Thyroid gland (tissue), 4 donors: Measurements from ENCODE around the gene NOTCH2. TPM values are rescaled to one million over a fixed set of nuclear protein-coding genes. Genes with fewer than 3 reads are reported as not detected.

Experiments
- DNase-seq, 2 donors: peaks; one replicate each; pipeline ENCODE4 v3.0.0-alpha.2; 2019
- H3K27ac ChIP-seq, 3 donors: fragments of 200-600 bp; sonication (generic); 1 replicate in 2 of 3; 2 replicates in 1 of 3; pipeline ENCODE4 v1.5.1; 2016 to 2019; ENCODE audit warnings: mild to moderate bottlenecking in 1 of 3, moderate library complexity in 1 of 3
- H3K27me3 ChIP-seq: fragments of 200-600 bp; sonication (generic); one replicate; pipeline ENCODE4 v1.5.1; 2019
- H3K36me3 ChIP-seq, 2 donors: fragments of 200-600 bp; sonication (generic); one replicate each; pipeline ENCODE4 v1.5.1; 2016 to 2019
- H3K4me1 ChIP-seq, 2 donors: fragments of 200-600 bp; sonication (generic); one replicate each; pipeline ENCODE4 v1.5.1; 2017 to 2019
- H3K4me3 ChIP-seq, 3 donors: fragments of 200-600 bp; sonication (generic); replicated peaks in 1 of 3; 1 replicate in 2 of 3; 2 replicates in 1 of 3; pipeline ENCODE4 v1.5.1; 2016; ENCODE audit warnings: mild to moderate bottlenecking in 1 of 3
- H3K9me3 ChIP-seq: fragments of 200-600 bp; sonication (generic); one replicate; pipeline ENCODE4 v1.5.1; 2017
- POLR2A ChIP-seq, 2 donors: fragments of 450-650 bp; IDR thresholded peaks; one replicate each; pipeline ENCODE4 v1.6.1; 2017; ENCODE audit warnings: antibody characterized with exemption in 2 of 2, mild to moderate bottlenecking in 2 of 2, moderate library complexity in 1 of 2
- WGBS, 2 donors: methylation state at CpG; one replicate each; pipeline ENCODE4 v1.1.5; 2017; 5-methylcytosine and 5-hydroxymethylcytosine counted together
- intact Hi-C: fragments of 100-400 bp; cut with DNase I; formaldehyde crosslinking; loops from one replicate; pipeline ENCODE4 v1.15.1; 2023
- total RNA-seq, 4 donors: library from RNA; depleted of rRNA; stranded (reverse); fragments of >200 nt; gene quantifications; one replicate each; pipeline ENCODE4 v1.2.3, GENCODE V29; 2016
- TF ChIP-seq, protein P1 (sequence below), 6 experiments: fragments of 200-600 bp in 3 of 6; fragments of 450-650 bp in 3 of 6; sonication (generic) in 3 of 6; IDR thresholded peaks; one replicate each; pipeline ENCODE4 v1.5.1; 2016 to 2019; ENCODE audit warnings: antibody characterized with exemption in 6 of 6, mild to moderate bottlenecking in 2 of 6, inconsistent platforms in 1 of 6, moderate library complexity in 1 of 6

Gene NOTCH2
- total RNA-seq, 4 donors from 2014 or later: 87.2 to 142 (median 115) TPM

DNA sequence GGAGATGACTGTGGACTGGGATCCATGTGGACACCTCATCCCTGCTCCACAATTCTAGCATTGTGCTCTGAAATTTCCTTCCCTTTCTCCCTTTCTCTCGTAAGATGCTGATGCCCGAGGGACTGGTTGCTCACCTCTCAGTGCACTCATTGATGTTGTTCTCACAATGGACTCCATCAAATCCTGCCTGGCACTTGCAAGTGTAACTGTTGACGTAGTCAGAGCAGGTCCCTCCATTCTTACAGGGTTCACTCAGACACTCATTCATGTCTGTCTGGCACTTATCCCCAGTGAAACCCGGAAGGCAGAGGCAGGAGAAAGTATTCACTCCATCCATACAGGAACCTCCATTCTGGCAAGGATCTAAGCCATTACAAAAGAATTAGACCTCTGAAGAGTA, 128.1 kb downstream of the NOTCH2 start:
- 90% methylated on average over 4 of the region's 4 CpGs for WGBS, 2 donors
- H3K36me3 ChIP-seq: peaks cover 33 to 44% of the 10 kb centered on the region in 2 donors
- intact Hi-C loops: no loop called here

DNA sequence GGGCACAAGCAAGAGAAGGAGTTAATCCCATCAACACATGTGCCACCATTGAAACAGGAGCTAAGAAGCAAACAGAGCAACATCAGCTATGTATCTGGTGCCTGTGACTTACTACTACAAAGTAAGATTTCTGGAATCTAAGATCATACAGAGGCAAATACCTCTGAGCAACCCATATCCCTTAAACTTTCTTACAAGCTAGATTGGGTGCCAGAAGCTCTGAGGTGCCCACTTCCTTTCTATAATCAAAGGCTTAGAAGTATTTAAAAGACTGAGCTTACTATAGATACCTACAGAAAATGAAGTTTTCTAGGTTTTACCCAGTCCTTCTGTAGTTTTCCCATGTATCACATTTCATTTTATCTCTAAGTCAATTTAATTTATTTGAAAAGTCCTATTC, 128.8 kb downstream of the NOTCH2 start:
- H3K4me1 ChIP-seq: no peaks in the 10 kb centered on the region
- no peak for DNase-seq
- no peak overlapping the region for H3K4me3 ChIP-seq
- peaks cover 38 to 51% of the 10 kb centered on the region in 2 donors for H3K36me3 ChIP-seq
- intact Hi-C loops: no loop called here
- no peaks in the 10 kb centered on the region for H3K9me3 ChIP-seq
- no peak for TF ChIP-seq POLR2A (IDR thresholded peaks at IDR 0.05)
- TF ChIP-seq, protein P1, sequence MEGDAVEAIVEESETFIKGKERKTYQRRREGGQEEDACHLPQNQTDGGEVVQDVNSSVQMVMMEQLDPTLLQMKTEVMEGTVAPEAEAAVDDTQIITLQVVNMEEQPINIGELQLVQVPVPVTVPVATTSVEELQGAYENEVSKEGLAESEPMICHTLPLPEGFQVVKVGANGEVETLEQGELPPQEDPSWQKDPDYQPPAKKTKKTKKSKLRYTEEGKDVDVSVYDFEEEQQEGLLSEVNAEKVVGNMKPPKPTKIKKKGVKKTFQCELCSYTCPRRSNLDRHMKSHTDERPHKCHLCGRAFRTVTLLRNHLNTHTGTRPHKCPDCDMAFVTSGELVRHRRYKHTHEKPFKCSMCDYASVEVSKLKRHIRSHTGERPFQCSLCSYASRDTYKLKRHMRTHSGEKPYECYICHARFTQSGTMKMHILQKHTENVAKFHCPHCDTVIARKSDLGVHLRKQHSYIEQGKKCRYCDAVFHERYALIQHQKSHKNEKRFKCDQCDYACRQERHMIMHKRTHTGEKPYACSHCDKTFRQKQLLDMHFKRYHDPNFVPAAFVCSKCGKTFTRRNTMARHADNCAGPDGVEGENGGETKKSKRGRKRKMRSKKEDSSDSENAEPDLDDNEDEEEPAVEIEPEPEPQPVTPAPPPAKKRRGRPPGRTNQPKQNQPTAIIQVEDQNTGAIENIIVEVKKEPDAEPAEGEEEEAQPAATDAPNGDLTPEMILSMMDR (IDR thresholded peaks at IDR 0.05): no peak
- no peak overlapping the region for H3K27ac ChIP-seq
- H3K27me3 ChIP-seq: no peaks in the 10 kb centered on the region

More for the DNA sequence above, 128.1 kb downstream of the NOTCH2 start:
- no peak for DNase-seq
- TF ChIP-seq, protein P1 (IDR thresholded peaks at IDR 0.05): no peak
- no peak for TF ChIP-seq POLR2A (IDR thresholded peaks at IDR 0.05)
- Histone ChIP-seq H3K27me3 (no peaks in the 10 kb centered on the region), H3K4me3 (no peak overlapping the region), H3K4me1 (no peaks in the 10 kb centered on the region), H3K9me3 (no peaks in the 10 kb centered on the region), H3K27ac (no peak overlapping the region)

DNA sequence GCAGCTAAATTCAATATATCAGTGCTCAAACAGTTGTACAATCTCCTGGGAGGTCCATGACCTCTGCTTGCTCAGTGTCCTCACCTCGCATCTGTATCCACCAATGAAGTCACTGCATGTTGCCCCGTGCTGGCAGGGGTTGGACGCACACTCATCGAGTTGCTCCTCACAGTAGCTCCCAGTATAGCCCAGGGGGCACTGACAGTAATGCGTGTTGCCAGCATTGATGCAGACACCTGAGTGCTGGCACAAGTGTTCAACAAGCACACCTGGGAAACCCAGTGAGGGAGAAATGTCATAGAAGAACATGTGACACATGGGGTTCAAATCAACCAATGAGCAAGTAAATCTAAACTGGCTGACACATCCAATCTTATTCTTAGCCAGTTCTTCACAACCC, 132.3 kb downstream of the NOTCH2 start:
- H3K4me1 ChIP-seq: no peaks in the 10 kb centered on the region
- no peak for TF ChIP-seq POLR2A (IDR thresholded peaks at IDR 0.05)
- TF ChIP-seq, protein P1 (IDR thresholded peaks at IDR 0.05): no peak
- H3K9me3 ChIP-seq: no peaks in the 10 kb centered on the region
- WGBS, 2 donors: 95 to 96% methylated on average over 5 of the region's 5 CpGs
- intact Hi-C loops: no loop called here
- no peaks in the 10 kb centered on the region for H3K27me3 ChIP-seq
- no peak overlapping the region for H3K27ac ChIP-seq
- H3K36me3 ChIP-seq: peaks cover 47 to 80% of the 10 kb centered on the region in 2 donors
- H3K4me3 ChIP-seq: no peak overlapping the region
- DNase-seq: no peak

DNA sequence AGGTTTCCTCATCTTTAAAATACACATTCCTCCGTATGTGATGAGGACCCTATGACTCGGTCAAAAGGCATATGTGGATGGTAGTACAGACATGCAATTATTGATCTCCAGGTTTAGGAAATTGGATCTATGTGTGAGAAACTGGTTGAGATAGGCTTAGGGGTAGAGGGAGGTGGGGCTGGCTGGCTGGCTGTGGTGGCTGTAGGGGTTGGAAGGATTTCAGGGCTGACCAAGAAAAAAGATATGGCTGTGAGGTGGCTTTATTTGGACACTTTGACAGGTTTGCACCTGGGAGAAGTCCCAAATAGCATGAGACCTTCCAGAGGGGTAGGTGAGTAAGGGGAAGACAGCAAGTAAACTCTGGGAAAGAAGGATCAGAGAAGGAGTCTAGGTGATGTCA, 133.5 kb downstream of the NOTCH2 start:
- no peak for TF ChIP-seq POLR2A (IDR thresholded peaks at IDR 0.05)
- TF ChIP-seq, protein P1 (IDR thresholded peaks at IDR 0.05): no peak
- WGBS, 2 donors: 91 to 98% methylated on average over 2 of the region's 2 CpGs
- Histone ChIP-seq H3K27me3 (no peaks in the 10 kb centered on the region), H3K27ac (no peak overlapping the region), H3K4me1 (no peaks in the 10 kb centered on the region), H3K9me3 (no peaks in the 10 kb centered on the region), H3K4me3 (no peak overlapping the region), H3K36me3 (peaks cover 44 to 72% of the 10 kb centered on the region in 2 donors)
- intact Hi-C loops: no loop called here
- DNase-seq: no peak

DNA sequence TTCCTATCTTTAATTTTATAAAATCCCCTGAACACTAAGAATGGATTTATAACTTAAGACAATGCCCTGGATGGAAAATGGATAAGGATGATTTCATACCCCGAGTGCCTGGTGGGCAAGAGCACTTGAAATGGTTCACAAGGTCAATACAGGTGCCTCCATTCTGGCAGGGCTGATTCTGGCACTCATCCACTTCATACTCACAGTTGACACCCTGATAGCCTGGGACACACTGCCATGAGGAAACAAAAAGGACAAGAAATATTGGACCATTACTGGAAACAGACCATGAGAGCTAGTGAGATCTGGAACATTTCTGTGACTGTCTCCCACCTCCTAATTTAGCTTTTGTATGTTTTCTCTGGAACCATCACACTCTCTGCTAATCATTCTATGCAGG, 134.1 kb downstream of the NOTCH2 start:
- peaks cover 41 to 70% of the 10 kb centered on the region in 2 donors for H3K36me3 ChIP-seq
- no peaks in the 10 kb centered on the region for H3K27me3 ChIP-seq
- H3K27ac ChIP-seq: no peak overlapping the region
- 29 to 39% methylated on average over 1 of the region's 1 CpG for WGBS, 2 donors
- H3K4me3 ChIP-seq: no peak overlapping the region
- TF ChIP-seq POLR2A (IDR thresholded peaks at IDR 0.05): no peak
- TF ChIP-seq, protein P1 (IDR thresholded peaks at IDR 0.05): no peak
- H3K9me3 ChIP-seq: no peaks in the 10 kb centered on the region
- H3K4me1 ChIP-seq: no peaks in the 10 kb centered on the region
- DNase-seq: no peak
- intact Hi-C loops: no loop called here
